Brain microvascular endothelial cell (primary cell): ENCODE results near the gene PRKCD.

ENCODE experiments used
- DNase-seq: peaks from one replicate; pipeline ENCODE4 v3.0.0-alpha.2; 2020
- H3K27ac ChIP-seq: fragments of 250-450 bp; sonication (Bioruptor Pico); 2 replicates; pipeline ENCODE4 v1.5.1; 2020; ENCODE audit warnings: mild to moderate bottlenecking, moderate library complexity
- H3K27me3 ChIP-seq: fragments of 250-450 bp; sonication (Bioruptor Pico); replicated peaks from 2 replicates; pipeline ENCODE4 v1.5.1; 2020; ENCODE audit warnings: mild to moderate bottlenecking
- H3K36me3 ChIP-seq: fragments of 250-450 bp; sonication (Bioruptor Pico); replicated peaks from 2 replicates; pipeline ENCODE4 v1.5.1; 2020; ENCODE audit warnings: mild to moderate bottlenecking
- H3K4me3 ChIP-seq: 2 replicates; pipeline ENCODE4 v1.5.1; 2011; ENCODE audit warnings: low read depth, mild to moderate bottlenecking, control low read depth, low read length, moderate library complexity
- in situ Hi-C: cut with HindIII; loops from 2 replicates; pipeline ENCODE4 v1.10.0; 2017; ENCODE audit warnings: low sequenced_read_pairs, low pct_ligation_motif_present
- TF ChIP-seq, protein P1 (sequence below): IDR thresholded peaks from 2 replicates; pipeline ENCODE4 v1.5.1; 2011; ENCODE audit warnings: low read depth, mild to moderate bottlenecking, moderate library complexity, low read length, control low read depth, inconsistent platforms; ENCODE audit errors: missing control alignments

PRKCD gene

DNA sequence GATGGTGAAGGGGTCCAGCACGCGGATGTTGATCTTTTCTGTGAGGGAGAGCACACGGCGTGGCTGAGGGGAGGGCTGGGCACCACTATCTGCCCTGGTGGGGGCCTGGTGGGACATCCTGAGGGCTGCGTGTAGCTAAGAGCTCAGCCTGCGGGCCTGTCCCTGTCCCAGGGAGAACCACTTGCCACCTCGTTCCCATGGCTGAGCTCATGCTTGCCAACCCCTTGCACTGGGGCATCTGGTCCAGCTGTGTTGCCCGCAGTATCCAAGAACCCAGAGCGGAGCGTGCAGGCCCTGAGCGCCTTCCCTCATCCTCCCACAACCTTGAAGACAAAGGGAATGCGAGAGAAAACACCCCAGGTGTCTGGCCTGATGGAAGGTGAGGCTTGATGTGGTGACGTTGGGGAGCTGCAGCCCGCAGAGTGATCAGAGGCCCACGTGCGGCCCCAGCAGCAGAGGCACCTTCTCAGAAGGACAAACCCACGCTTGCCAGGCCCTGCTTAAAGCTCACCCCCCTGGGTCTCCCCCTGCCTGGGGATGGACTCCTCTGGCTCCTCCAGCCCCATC, 65.9 kb downstream of the PRKCD start:
- in situ Hi-C loops, result no loop called here
- no peaks in the 10 kb centered on the region for H3K27me3 ChIP-seq
- H3K4me3 ChIP-seq, result no peak overlapping the region
- peaks cover 92% of the 10 kb centered on the region for H3K36me3 ChIP-seq
- H3K27ac ChIP-seq, result no peak overlapping the region
- TF ChIP-seq, protein P1, sequence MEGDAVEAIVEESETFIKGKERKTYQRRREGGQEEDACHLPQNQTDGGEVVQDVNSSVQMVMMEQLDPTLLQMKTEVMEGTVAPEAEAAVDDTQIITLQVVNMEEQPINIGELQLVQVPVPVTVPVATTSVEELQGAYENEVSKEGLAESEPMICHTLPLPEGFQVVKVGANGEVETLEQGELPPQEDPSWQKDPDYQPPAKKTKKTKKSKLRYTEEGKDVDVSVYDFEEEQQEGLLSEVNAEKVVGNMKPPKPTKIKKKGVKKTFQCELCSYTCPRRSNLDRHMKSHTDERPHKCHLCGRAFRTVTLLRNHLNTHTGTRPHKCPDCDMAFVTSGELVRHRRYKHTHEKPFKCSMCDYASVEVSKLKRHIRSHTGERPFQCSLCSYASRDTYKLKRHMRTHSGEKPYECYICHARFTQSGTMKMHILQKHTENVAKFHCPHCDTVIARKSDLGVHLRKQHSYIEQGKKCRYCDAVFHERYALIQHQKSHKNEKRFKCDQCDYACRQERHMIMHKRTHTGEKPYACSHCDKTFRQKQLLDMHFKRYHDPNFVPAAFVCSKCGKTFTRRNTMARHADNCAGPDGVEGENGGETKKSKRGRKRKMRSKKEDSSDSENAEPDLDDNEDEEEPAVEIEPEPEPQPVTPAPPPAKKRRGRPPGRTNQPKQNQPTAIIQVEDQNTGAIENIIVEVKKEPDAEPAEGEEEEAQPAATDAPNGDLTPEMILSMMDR, result no peak
- no peak for DNase-seq

DNA sequence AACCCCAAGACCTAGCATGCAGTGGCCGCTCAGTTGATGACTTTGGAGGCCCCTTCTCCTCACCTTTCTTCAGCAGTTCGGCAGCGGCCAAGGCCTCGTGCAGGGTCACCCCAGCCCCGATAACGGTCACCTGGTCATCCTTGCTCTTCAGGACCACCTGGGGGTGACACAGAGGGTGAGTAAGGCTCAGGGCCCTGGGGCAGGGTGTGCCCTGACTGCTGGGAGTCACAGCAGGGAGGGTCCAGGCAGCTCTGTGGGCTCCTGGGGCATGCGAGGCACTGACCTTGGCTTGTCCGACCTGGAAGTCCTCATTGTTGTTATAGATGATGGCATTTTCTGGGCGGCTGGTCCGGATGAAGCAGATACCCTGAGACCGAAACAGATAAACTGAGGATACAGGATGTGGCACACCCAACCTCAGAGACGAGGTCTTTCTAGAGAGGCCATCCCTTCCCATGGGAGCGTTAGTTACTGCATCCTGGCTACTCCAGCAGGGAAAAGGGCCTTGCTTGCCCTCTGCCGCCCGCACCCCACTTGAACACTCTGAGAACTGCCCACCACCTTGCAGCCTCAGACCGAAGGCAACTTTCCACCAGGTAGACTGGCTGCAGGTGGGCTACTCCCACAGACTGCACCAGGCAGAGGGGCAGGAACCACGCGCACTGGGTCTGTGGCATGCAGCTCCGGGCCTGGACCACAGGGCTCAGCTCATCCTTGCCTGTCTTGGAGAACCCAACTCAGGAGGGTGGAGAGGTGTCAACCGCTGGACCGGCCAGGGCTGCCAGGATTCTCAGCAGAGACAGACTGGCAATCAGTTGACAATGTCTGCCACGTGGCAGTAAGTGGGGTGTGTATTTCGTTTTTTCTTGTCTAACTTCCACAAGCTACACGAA, 67.2 kb downstream of the PRKCD start:
- no peak overlapping the region for H3K4me3 ChIP-seq
- no peaks in the 10 kb centered on the region for H3K27me3 ChIP-seq
- peaks cover 97% of the 10 kb centered on the region for H3K36me3 ChIP-seq
- DNase-seq, result no peak
- no peak overlapping the region for H3K27ac ChIP-seq
- TF ChIP-seq, protein P1, result no peak
- in situ Hi-C loops, result no loop called here

DNA sequence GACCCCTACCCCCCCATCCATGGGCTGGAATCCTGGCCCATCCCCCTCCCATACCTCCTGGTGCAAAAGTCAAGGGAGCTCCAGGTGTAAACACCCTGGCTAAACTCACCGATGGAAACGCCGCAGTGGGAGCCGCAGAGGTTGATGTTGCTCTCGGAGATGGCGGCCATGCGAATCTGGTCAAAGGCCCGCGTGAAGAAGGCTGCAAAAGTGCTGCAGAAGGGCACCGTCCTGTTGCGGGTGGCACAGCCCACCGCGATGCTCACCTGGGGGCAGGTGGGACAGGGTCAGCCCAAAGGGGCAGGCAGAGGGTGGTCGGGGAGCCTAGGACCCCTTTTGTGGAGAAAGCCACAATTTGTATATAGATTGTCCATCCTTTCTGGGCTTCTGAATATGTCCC, 68.2 kb downstream of the PRKCD start:
- H3K36me3 ChIP-seq, result peaks cover 99% of the 10 kb centered on the region
- H3K27ac ChIP-seq, result no peak overlapping the region
- no peak for DNase-seq
- H3K27me3 ChIP-seq, result no peaks in the 10 kb centered on the region
- in situ Hi-C loops, result no loop called here
- H3K4me3 ChIP-seq, result no peak overlapping the region
- TF ChIP-seq, protein P1, result no peak

DNA sequence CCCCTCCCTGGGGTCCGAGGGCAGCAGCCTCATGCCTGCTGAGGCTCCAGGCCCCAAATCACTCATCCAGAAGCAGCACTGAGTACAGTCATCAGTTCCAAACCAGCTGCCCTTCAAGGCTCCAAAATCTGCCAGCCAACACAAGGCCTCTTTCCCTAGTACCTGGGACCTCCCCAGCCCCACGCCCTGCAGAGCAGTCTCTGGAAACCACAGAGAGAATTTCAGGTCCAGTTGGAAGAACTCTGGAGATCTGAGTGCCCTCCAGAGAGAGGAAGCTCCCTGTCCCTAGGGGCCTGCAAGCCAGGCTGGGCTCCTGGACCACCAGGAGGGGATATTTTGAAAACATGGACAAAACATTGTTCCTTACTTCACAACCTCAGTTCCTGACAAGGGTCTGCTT, 68.6 kb downstream of the PRKCD start:
- H3K27me3 ChIP-seq, result no peaks in the 10 kb centered on the region
- peaks cover 99% of the 10 kb centered on the region for H3K36me3 ChIP-seq
- in situ Hi-C loops, result no loop called here
- no peak overlapping the region for H3K4me3 ChIP-seq
- TF ChIP-seq, protein P1, result no peak
- no peak for DNase-seq
- H3K27ac ChIP-seq, result no peak overlapping the region

DNA sequence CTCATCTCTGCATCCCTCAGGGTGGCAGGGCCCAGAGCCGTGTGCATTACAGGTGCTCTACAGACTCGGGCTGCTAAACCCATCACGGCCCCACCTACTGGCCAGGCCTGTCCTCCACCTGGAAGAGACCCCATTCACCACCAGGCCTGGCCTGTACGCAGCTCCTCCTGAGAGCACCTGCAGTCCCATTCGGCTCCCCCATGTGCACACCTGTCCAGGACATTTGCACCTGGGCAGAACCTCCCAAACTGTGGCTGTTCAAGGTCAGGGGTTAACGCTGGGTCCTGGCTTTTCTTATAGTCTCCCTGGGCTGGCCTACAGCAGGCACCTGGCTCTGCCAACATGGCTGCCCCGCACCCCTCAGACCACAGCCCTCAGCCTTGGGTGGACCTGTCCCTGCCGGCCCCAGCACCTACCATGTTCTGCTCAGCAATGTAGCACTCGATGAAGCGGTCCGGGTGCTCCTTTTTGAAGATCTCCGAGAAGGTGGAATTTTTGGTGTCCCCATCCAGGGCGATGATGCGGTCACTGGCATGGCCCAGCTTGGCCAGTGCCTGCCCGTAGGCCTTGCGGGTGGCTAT, 69.1 kb downstream of the PRKCD start:
- Histone ChIP-seq H3K27me3 (no peaks in the 10 kb centered on the region), H3K27ac (no peak overlapping the region), H3K4me3 (no peak overlapping the region), H3K36me3 (peaks cover 97% of the 10 kb centered on the region)
- in situ Hi-C loops, result no loop called here
- DNase-seq, result no peak
- TF ChIP-seq, protein P1, result peak; percentile 29
